Measurements from ENCODE around the gene DAPK1. TPM values are rescaled to one million over a fixed set of nuclear protein-coding genes. Genes with fewer than 3 reads are reported as not detected.

DAPK1 gene
- total and polyA plus RNA-seq, 10 of the 15 experiments (the other 5 are each of a cell fraction or from before 2014, with no cell fraction given), result 8.2 to 94.7 (median 51.6) TPM

GRCh38 chr9:87512311-87512710 is 14.6 kb downstream of the DAPK1 start (continued):
- TF ChIP-seq, protein P1, sequence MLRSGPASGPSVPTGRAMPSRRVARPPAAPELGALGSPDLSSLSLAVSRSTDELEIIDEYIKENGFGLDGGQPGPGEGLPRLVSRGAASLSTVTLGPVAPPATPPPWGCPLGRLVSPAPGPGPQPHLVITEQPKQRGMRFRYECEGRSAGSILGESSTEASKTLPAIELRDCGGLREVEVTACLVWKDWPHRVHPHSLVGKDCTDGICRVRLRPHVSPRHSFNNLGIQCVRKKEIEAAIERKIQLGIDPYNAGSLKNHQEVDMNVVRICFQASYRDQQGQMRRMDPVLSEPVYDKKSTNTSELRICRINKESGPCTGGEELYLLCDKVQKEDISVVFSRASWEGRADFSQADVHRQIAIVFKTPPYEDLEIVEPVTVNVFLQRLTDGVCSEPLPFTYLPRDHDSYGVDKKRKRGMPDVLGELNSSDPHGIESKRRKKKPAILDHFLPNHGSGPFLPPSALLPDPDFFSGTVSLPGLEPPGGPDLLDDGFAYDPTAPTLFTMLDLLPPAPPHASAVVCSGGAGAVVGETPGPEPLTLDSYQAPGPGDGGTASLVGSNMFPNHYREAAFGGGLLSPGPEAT (IDR thresholded peaks at IDR 0.05; ENCODE audit: low read depth), result no peak
- no peak for TF ChIP-seq ETV6 (conservative IDR thresholded peaks at IDR 0.05 in 1 of 2, IDR thresholded peaks at IDR 0.05 in 1 of 2; ENCODE audit: borderline replicate concordance in 1 of 2, low read depth in 1 of 2)
- no peak for TF ChIP-seq CREB1 (IDR thresholded peaks at IDR 0.05; ENCODE audit: low read depth)
- no peak for TF ChIP-seq SIX5 (IDR thresholded peaks at IDR 0.05; ENCODE audit: low read depth, low read length, severe bottlenecking)

DNA sequence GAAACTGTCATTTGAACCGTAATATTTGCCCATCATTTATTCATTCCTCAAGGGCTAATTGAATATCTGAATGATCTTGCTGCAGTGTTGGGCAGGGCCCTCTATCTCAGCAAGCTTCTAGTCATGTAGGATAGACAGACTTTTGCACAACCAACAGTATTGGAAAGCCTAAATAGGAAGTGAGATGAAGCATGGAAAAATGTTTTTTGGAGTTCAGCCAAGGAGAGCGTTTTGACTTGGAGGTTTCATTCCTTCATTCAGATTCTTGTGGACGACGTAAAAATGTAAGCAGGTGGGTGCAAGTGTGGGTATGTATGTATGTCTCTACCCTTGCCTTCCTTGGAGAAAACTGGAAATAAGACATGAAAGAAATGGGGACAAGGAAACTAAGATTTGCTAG is 15.5 kb downstream of the DAPK1 start:
- intact Hi-C loops (cut with micrococcal nuclease; ENCODE audit: unreplicated experiment), result no loop called here
- RAD21 ChIA-PET (ENCODE audit: unreplicated experiment), result interaction anchor here (1.1 to 1.3 kb wide), 4 partner anchors 10 to 157 kb away, joined by 3 read pairs; partner anchors contain the start of gene DAPK1
- CTCF ChIA-PET, result interaction anchor here (1.4 kb wide), 1 partner anchor 25 kb away, joined by 3 read pairs; no protein-coding TSS in a partner anchor
- ATAC-seq (no peak), DNase-seq (ENCODE audit: low read depth, low spot score) (no peak), FAIRE-seq (no peak)
- H3K36me3 ChIP-seq (ENCODE audit: control insufficient read depth in 2 of 2, insufficient read depth in 2 of 2, low read length in 1 of 2), result peaks cover 0 to 3% of the 10 kb centered on the region in 2 experiments; a peak in 2 of 4 replicates
- no peaks in the 10 kb centered on the region for H4K20me1 ChIP-seq (ENCODE audit: control insufficient read depth, insufficient read depth)
- H3K79me2 ChIP-seq (ENCODE audit: control insufficient read depth, insufficient read depth, low read length), result peaks cover 2% of the 10 kb centered on the region
- SMC1A ChIA-PET (ENCODE audit: uncharacterized antibody, unreplicated experiment), result interaction anchor here (0.7 to 1.3 kb wide), 4 partner anchors 9 to 23 kb away, joined by 3 to 7 read pairs (median 4); partner anchors contain the start of gene DAPK1
- POLR2A ChIA-PET, result interaction anchor here (0.6 to 1.3 kb wide), 3 partner anchors 8 to 23 kb away, joined by 3 read pairs; no protein-coding TSS in a partner anchor
- TSS peak; percentile 6 for BruUV-seq (replicated peaks)
- no peaks in the 10 kb centered on the region; the same call in 2 of the 3 replicates for H3K9me3 ChIP-seq (replicated peaks; ENCODE audit: control insufficient read depth, insufficient read depth, low read length)
- H3K27ac ChIP-seq (ENCODE audit: control insufficient read depth, insufficient read depth), result no peak overlapping the region; the same call in 1 of the 2 replicates
- no peaks in the 10 kb centered on the region for H3K27me3 ChIP-seq (replicated peaks in 1 of 2; ENCODE audit: control insufficient read depth in 2 of 2, insufficient read depth in 2 of 2, low read length in 1 of 2)
- no peak overlapping the region for H3K4me3 ChIP-seq
- WGBS (ENCODE audit: insufficient coverage, insufficient replicate concordance, low lambda C conversion rate, missing lambda C conversion rate), result 11% methylated on average over 4 of the region's 4 CpGs
- in situ Hi-C loops (cut with MboI), result no loop called here
- H3K4me2 ChIP-seq (ENCODE audit: control insufficient read depth, insufficient read depth), result peak overlapping the region; percentile 21
- peaks cover 35% of the 10 kb centered on the region for H3K4me1 ChIP-seq (ENCODE audit: control insufficient read depth, insufficient read depth, low read length)
- H2AFZ ChIP-seq (ENCODE audit: control insufficient read depth, low read depth, low read length), result no peak overlapping the region
- TF ChIP-seq NR2F1 (conservative IDR thresholded peaks at IDR 0.05) (no peak), NR2C1 (IDR thresholded peaks at IDR 0.05) (no peak), MXI1 (IDR thresholded peaks at IDR 0.05; ENCODE audit: low read depth, low read length) (no peak), NFIC (IDR thresholded peaks at IDR 0.05; ENCODE audit: low read depth, low read length) (no peak), CEBPB (IDR thresholded peaks at IDR 0.05; ENCODE audit: borderline replicate concordance in 1 of 2, low read depth in 2 of 2, low read length in 2 of 2) (no peak), PML (IDR thresholded peaks at IDR 0.05; ENCODE audit: low read length) (no peak), PAX8 (IDR thresholded peaks at IDR 0.05) (no peak), SPI1 (IDR thresholded peaks at IDR 0.05; ENCODE audit: borderline replicate concordance, insufficient read depth, low read depth, low read length) (0 out of 2 replicates have a peak, but pooled peaks have one; percentile 3), GATAD2B (conservative IDR thresholded peaks at IDR 0.05; ENCODE audit: low read depth) (no peak)
- H3K9ac ChIP-seq (ENCODE audit: control insufficient read depth, insufficient read depth, low read length), result no peak overlapping the region
